GM23338 (cell line): ENCODE results near the gene PPL. TPM values are rescaled to one million over a fixed set of nuclear protein-coding genes. Genes with fewer than 3 reads are reported as not detected.

ENCODE experiments used
- ATAC-seq: fragments of 200-7000 bp; cut with Tn5 transposase; 3 replicates; pipeline ENCODE4 v1.9.1; 2020
- DNase-seq: peaks from one replicate; pipeline ENCODE4 v3.0.0-alpha.2; 2015; ENCODE audit warnings: low spot score
- H2AFZ ChIP-seq: fragments of 200-600 bp; sonication (generic); 2 replicates; pipeline ENCODE4 v1.8.0; 2016; ENCODE audit warnings: antibody characterized with exemption, mild to moderate bottlenecking, moderate library complexity
- H3F3A ChIP-seq: fragments of 200-600 bp; sonication (generic); replicated peaks from 2 replicates; pipeline ENCODE4 v1.8.0; 2017; ENCODE audit warnings: antibody characterized with exemption, mixed run types, low read depth
- H3K27ac ChIP-seq: fragments of 200-600 bp; sonication (generic); 2 replicates; pipeline ENCODE4 v1.6.1; 2016; ENCODE audit warnings: low read depth
- H3K27me3 ChIP-seq: fragments of 200-600 bp; sonication (generic); 2 replicates; pipeline ENCODE4 v1.8.0; 2016; ENCODE audit warnings: mild to moderate bottlenecking, mixed run types, moderate library complexity; ENCODE audit not compliant: insufficient read depth
- H3K36me3 ChIP-seq: fragments of 200-600 bp; sonication (generic); 2 replicates; pipeline ENCODE4 v1.8.0; 2016; ENCODE audit warnings: mild to moderate bottlenecking; ENCODE audit not compliant: insufficient read depth
- H3K4me1 ChIP-seq: fragments of 200-600 bp; sonication (generic); 2 replicates; pipeline ENCODE4 v1.8.0; 2016; ENCODE audit warnings: mild to moderate bottlenecking, moderate library complexity; ENCODE audit not compliant: insufficient read depth
- H3K4me2 ChIP-seq: fragments of 200-600 bp; sonication (generic); 2 replicates; pipeline ENCODE4 v1.7.1; 2017; ENCODE audit warnings: mixed run types
- H3K4me3 ChIP-seq: fragments of 200-600 bp; sonication (generic); 2 replicates; pipeline ENCODE4 v1.6.1; 2016; ENCODE audit warnings: mixed run types
- H3K79me2 ChIP-seq: fragments of 200-600 bp; sonication (generic); replicated peaks from 2 replicates; pipeline ENCODE4 v1.8.0; 2017; ENCODE audit warnings: mild to moderate bottlenecking; ENCODE audit not compliant: insufficient read depth
- H3K9me2 ChIP-seq: fragments of 200-600 bp; sonication (generic); 2 replicates; pipeline ENCODE4 v1.8.0; 2017; ENCODE audit not compliant: insufficient read depth
- H4K20me1 ChIP-seq: fragments of 200-600 bp; sonication (generic); replicated peaks from 2 replicates; pipeline ENCODE4 v1.8.0; 2017; ENCODE audit warnings: mild to moderate bottlenecking; ENCODE audit not compliant: insufficient read depth
- H3K27ac Mint-ChIP-seq: 2 replicates; pipeline ENCODE4 v1.8.0; 2020; ENCODE audit warnings: inconsistent platforms, mild to moderate bottlenecking, moderate library complexity, mixed read lengths
- H3K27me3 Mint-ChIP-seq: 3 replicates; pipeline ENCODE4 v1.8.0; 2022; ENCODE audit warnings: low read depth, mild to moderate bottlenecking, moderate library complexity, mixed read lengths, inconsistent platforms; ENCODE audit not compliant: insufficient read depth, poor library complexity
- H3K36me3 Mint-ChIP-seq: 3 replicates; pipeline ENCODE4 v1.8.0; 2021; ENCODE audit warnings: low read depth, mild to moderate bottlenecking, inconsistent platforms, moderate library complexity, mixed read lengths
- H3K4me1 Mint-ChIP-seq: 3 replicates; pipeline ENCODE4 v1.8.0; 2020; ENCODE audit warnings: mild to moderate bottlenecking, inconsistent platforms, mixed read lengths
- H3K4me3 Mint-ChIP-seq: 3 replicates; pipeline ENCODE4 v1.8.0; 2021; ENCODE audit warnings: moderate library complexity, mild to moderate bottlenecking, inconsistent platforms, mixed read lengths
- H3K9me3 Mint-ChIP-seq: 3 replicates; pipeline ENCODE4 v1.8.0; 2020; ENCODE audit warnings: moderate library complexity, mild to moderate bottlenecking, inconsistent platforms, mixed read lengths
- CREB1 ChIP-seq: fragments of 250-450 bp; sonication (Bioruptor Pico); IDR thresholded peaks from 2 replicates; pipeline ENCODE4 v1.5.0; 2020; ENCODE audit warnings: low read depth, mild to moderate bottlenecking, moderate library complexity
- EZH2 ChIP-seq: fragments of 200-600 bp; sonication (generic); IDR thresholded peaks from one replicate; pipeline ENCODE4 v1.8.0; 2017; ENCODE audit warnings: antibody characterized with exemption, mild to moderate bottlenecking, low read depth; ENCODE audit not compliant: unreplicated experiment
- EZH2phosphoT487 ChIP-seq: fragments of 200-600 bp; sonication (generic); IDR thresholded peaks from one replicate; pipeline ENCODE4 v1.8.1; 2018; ENCODE audit warnings: antibody characterized with exemption; ENCODE audit not compliant: unreplicated experiment
- JUNB ChIP-seq: IDR thresholded peaks from one replicate; pipeline ENCODE4 v1.6.1; 2016; ENCODE audit warnings: antibody characterized with exemption; ENCODE audit not compliant: unreplicated experiment
- NANOG ChIP-seq: IDR thresholded peaks from 2 replicates; pipeline ENCODE4 v1.6.1; 2016; ENCODE audit warnings: antibody characterized with exemption, borderline replicate concordance
- ZNF114 ChIP-seq: fragments of 250-450 bp; sonication (Bioruptor Pico); IDR thresholded peaks from 2 replicates; pipeline ENCODE4 v1.5.0; 2020; ENCODE audit warnings: mild to moderate bottlenecking, moderate library complexity
- polyA plus RNA-seq: library from polyadenylated mRNA; unstranded; fragments of >200 nt; fragmentation: Nextera tagmentation; extraction: Ambion mirVana; gene quantifications from 2 replicates; pipeline ENCODE4 v1.2.1, GENCODE V29; 2016
- total RNA-seq: library from RNA; depleted of rRNA; stranded (reverse); fragments of >200 nt; shearing (Covaris generic); gene quantifications from 2 replicates; pipeline ENCODE4 v1.2.3, GENCODE V29; 2014
- TF ChIP-seq, protein P1 (sequence below), 2 experiments: fragments of 200-600 bp in 1 of 2; sonication (generic) in 1 of 2; conservative IDR thresholded peaks; 2 replicates each; pipeline versions ENCODE4 v1.5.1 to v1.6.1; 2016 to 2017; ENCODE audit warnings: antibody characterized with exemption in 2 of 2, low read depth in 2 of 2, mild to moderate bottlenecking in 2 of 2, moderate library complexity in 1 of 2
- TF ChIP-seq, protein P2 (sequence below): IDR thresholded peaks from 2 replicates; pipeline ENCODE4 v1.6.1; 2016; ENCODE audit warnings: antibody characterized with exemption
- TF ChIP-seq, protein P3 (sequence below): IDR thresholded peaks from one replicate; pipeline ENCODE4 v1.6.1; 2018; ENCODE audit warnings: antibody characterized with exemption; ENCODE audit not compliant: unreplicated experiment
- TF ChIP-seq, protein P4 (sequence below): fragments of 250-450 bp; sonication (Bioruptor Pico); IDR thresholded peaks from 2 replicates; pipeline ENCODE4 v1.5.0; 2020; ENCODE audit warnings: mild to moderate bottlenecking, moderate library complexity

The PPL gene
- total and polyA plus RNA-seq, 2 experiments from 2014 or later, result 10.6 to 31.7 TPM

DNA sequence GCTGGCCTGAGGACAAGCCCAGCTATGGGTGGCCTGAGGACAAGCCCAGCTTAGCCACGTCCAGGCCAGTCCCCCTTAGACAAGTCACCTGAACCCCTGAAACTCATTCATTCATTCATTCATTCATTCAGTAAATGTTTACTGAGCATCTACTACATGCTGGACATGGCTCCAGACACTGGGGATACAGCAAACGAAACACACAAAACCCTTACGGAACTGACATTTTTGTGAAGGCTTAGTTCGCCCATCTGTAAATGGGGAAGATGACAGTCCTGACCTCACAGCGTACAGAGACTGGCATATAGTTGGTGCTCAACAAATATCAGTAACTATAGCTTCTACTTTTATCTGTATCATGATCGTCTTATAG, 37.5 kb downstream of the PPL start:
- peaks cover 5% of the 10 kb centered on the region; the same call in 1 of the 3 replicates for H3K9me3 Mint-ChIP-seq
- DNase-seq (no peak), ATAC-seq (no peak)
- no peak overlapping the region for H2AFZ ChIP-seq
- peaks cover 3% of the 10 kb centered on the region; the same call in 1 of the 3 replicates for H3K4me1 Mint-ChIP-seq
- H3K27me3 Mint-ChIP-seq, result peaks cover 5% of the 10 kb centered on the region
- no peaks in the 10 kb centered on the region for H3K4me1 ChIP-seq
- H3K4me3 ChIP-seq, result no peak overlapping the region
- no peaks in the 10 kb centered on the region for H3K36me3 ChIP-seq
- no peak for TF ChIP-seq JUNB
- TF ChIP-seq, protein P1, sequence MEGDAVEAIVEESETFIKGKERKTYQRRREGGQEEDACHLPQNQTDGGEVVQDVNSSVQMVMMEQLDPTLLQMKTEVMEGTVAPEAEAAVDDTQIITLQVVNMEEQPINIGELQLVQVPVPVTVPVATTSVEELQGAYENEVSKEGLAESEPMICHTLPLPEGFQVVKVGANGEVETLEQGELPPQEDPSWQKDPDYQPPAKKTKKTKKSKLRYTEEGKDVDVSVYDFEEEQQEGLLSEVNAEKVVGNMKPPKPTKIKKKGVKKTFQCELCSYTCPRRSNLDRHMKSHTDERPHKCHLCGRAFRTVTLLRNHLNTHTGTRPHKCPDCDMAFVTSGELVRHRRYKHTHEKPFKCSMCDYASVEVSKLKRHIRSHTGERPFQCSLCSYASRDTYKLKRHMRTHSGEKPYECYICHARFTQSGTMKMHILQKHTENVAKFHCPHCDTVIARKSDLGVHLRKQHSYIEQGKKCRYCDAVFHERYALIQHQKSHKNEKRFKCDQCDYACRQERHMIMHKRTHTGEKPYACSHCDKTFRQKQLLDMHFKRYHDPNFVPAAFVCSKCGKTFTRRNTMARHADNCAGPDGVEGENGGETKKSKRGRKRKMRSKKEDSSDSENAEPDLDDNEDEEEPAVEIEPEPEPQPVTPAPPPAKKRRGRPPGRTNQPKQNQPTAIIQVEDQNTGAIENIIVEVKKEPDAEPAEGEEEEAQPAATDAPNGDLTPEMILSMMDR (conservative IDR thresholded peaks at IDR 0.05; ENCODE audit: low read depth in 2 of 2), result no peak
- TF ChIP-seq EZH2, result no peak
- TF ChIP-seq ZNF114 (CRISPR knock-in tag), result no peak
- TF ChIP-seq, protein P2, sequence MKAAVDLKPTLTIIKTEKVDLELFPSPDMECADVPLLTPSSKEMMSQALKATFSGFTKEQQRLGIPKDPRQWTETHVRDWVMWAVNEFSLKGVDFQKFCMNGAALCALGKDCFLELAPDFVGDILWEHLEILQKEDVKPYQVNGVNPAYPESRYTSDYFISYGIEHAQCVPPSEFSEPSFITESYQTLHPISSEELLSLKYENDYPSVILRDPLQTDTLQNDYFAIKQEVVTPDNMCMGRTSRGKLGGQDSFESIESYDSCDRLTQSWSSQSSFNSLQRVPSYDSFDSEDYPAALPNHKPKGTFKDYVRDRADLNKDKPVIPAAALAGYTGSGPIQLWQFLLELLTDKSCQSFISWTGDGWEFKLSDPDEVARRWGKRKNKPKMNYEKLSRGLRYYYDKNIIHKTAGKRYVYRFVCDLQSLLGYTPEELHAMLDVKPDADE, result no peak
- TF ChIP-seq, protein P3, sequence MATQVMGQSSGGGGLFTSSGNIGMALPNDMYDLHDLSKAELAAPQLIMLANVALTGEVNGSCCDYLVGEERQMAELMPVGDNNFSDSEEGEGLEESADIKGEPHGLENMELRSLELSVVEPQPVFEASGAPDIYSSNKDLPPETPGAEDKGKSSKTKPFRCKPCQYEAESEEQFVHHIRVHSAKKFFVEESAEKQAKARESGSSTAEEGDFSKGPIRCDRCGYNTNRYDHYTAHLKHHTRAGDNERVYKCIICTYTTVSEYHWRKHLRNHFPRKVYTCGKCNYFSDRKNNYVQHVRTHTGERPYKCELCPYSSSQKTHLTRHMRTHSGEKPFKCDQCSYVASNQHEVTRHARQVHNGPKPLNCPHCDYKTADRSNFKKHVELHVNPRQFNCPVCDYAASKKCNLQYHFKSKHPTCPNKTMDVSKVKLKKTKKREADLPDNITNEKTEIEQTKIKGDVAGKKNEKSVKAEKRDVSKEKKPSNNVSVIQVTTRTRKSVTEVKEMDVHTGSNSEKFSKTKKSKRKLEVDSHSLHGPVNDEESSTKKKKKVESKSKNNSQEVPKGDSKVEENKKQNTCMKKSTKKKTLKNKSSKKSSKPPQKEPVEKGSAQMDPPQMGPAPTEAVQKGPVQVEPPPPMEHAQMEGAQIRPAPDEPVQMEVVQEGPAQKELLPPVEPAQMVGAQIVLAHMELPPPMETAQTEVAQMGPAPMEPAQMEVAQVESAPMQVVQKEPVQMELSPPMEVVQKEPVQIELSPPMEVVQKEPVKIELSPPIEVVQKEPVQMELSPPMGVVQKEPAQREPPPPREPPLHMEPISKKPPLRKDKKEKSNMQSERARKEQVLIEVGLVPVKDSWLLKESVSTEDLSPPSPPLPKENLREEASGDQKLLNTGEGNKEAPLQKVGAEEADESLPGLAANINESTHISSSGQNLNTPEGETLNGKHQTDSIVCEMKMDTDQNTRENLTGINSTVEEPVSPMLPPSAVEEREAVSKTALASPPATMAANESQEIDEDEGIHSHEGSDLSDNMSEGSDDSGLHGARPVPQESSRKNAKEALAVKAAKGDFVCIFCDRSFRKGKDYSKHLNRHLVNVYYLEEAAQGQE, result no peak
- TF ChIP-seq, protein P4, sequence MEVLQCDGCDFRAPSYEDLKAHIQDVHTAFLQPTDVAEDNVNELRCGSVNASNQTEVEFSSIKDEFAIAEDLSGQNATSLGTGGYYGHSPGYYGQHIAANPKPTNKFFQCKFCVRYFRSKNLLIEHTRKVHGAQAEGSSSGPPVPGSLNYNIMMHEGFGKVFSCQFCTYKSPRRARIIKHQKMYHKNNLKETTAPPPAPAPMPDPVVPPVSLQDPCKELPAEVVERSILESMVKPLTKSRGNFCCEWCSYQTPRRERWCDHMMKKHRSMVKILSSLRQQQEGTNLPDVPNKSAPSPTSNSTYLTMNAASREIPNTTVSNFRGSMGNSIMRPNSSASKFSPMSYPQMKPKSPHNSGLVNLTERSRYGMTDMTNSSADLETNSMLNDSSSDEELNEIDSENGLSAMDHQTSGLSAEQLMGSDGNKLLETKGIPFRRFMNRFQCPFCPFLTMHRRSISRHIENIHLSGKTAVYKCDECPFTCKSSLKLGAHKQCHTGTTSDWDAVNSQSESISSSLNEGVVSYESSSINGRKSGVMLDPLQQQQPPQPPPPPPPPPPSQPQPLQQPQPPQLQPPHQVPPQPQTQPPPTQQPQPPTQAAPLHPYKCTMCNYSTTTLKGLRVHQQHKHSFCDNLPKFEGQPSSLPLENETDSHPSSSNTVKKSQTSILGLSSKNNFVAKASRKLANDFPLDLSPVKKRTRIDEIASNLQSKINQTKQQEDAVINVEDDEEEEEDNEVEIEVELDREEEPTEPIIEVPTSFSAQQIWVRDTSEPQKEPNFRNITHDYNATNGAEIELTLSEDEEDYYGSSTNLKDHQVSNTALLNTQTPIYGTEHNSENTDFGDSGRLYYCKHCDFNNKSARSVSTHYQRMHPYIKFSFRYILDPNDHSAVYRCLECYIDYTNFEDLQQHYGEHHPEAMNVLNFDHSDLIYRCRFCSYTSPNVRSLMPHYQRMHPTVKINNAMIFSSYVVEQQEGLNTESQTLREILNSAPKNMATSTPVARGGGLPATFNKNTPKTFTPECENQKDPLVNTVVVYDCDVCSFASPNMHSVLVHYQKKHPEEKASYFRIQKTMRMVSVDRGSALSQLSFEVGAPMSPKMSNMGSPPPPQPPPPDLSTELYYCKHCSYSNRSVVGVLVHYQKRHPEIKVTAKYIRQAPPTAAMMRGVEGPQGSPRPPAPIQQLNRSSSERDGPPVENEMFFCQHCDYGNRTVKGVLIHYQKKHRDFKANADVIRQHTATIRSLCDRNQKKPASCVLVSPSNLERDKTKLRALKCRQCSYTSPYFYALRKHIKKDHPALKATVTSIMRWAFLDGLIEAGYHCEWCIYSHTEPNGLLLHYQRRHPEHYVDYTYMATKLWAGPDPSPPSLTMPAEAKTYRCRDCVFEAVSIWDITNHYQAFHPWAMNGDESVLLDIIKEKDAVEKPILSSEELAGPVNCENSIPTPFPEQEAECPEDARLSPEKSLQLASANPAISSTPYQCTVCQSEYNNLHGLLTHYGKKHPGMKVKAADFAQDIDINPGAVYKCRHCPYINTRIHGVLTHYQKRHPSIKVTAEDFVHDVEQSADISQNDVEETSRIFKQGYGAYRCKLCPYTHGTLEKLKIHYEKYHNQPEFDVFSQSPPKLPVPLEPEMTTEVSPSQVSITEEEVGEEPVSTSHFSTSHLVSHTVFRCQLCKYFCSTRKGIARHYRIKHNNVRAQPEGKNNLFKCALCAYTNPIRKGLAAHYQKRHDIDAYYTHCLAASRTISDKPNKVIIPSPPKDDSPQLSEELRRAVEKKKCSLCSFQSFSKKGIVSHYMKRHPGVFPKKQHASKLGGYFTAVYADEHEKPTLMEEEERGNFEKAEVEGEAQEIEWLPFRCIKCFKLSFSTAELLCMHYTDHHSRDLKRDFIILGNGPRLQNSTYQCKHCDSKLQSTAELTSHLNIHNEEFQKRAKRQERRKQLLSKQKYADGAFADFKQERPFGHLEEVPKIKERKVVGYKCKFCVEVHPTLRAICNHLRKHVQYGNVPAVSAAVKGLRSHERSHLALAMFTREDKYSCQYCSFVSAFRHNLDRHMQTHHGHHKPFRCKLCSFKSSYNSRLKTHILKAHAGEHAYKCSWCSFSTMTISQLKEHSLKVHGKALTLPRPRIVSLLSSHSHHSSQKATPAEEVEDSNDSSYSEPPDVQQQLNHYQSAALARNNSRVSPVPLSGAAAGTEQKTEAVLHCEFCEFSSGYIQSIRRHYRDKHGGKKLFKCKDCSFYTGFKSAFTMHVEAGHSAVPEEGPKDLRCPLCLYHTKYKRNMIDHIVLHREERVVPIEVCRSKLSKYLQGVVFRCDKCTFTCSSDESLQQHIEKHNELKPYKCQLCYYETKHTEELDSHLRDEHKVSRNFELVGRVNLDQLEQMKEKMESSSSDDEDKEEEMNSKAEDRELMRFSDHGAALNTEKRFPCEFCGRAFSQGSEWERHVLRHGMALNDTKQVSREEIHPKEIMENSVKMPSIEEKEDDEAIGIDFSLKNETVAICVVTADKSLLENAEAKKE (CRISPR knock-in tag), result no peak
- TF ChIP-seq EZH2phosphoT487, result no peak
- TF ChIP-seq NANOG, result no peak
- no peak for TF ChIP-seq CREB1 (CRISPR knock-in tag)
- H3F3A ChIP-seq, result no peaks in the 10 kb centered on the region
- no peak overlapping the region for H3K27ac Mint-ChIP-seq
- no peaks in the 10 kb centered on the region for H3K27me3 ChIP-seq
- peaks cover 39% of the 10 kb centered on the region for H3K36me3 Mint-ChIP-seq
- no peak overlapping the region for H3K27ac ChIP-seq
- H3K79me2 ChIP-seq, result no peaks in the 10 kb centered on the region
- H3K9me2 ChIP-seq, result no peaks in the 10 kb centered on the region
- no peak overlapping the region for H3K4me3 Mint-ChIP-seq
- no peak overlapping the region for H3K4me2 ChIP-seq
- H4K20me1 ChIP-seq, result no peaks in the 10 kb centered on the region
